Colonic mucosa (tissue), 4 donors: Measurements from ENCODE around the gene TATDN3. TPM values are rescaled to one million over a fixed set of nuclear protein-coding genes. Genes with fewer than 3 reads are reported as not detected.
"Not testable (repeated sequence)": the region's sequence is repeated elsewhere in the genome, so short reads cannot be mapped to it uniquely, and the experiment has no call there.

ENCODE experiments used
- DNase-seq: peaks from one replicate; pipeline ENCODE4 v3.0.0-alpha.2; 2020
- H3K27ac ChIP-seq: fragments of 200-600 bp; one replicate; pipeline ENCODE4 v1.8.0; 2021
- H3K27me3 ChIP-seq: fragments of 200-600 bp; one replicate; pipeline ENCODE4 v1.8.0; 2021
- H3K36me3 ChIP-seq: fragments of 200-600 bp; one replicate; pipeline ENCODE4 v1.8.0; 2021
- H3K4me1 ChIP-seq: fragments of 200-600 bp; one replicate; pipeline ENCODE4 v1.8.0; 2021; ENCODE audit warnings: mild to moderate bottlenecking
- H3K4me3 ChIP-seq: fragments of 200-600 bp; one replicate; pipeline ENCODE4 v1.8.0; 2021
- H3K9ac ChIP-seq, 2 donors: one replicate each; pipeline ENCODE4 v1.7.0; 2013; ENCODE audit warnings: control low read depth in 2 of 2, low read depth in 2 of 2, low read length in 2 of 2
- H3K9me3 ChIP-seq: fragments of 200-600 bp; one replicate; pipeline ENCODE4 v1.8.0; 2021
- intact Hi-C: fragments of 100-400 bp; cut with DNase I; formaldehyde crosslinking; loops from one replicate; pipeline ENCODE4 v1.14.1; 2022
- total RNA-seq, 2 donors: library from RNA; stranded (reverse); fragmentation: NEBNext Ultra II Directional in 1 of 2; extraction: Animal tissue kit (Norgen Biotek cat#: 25700) in 1 of 2; gene quantifications; one replicate each; pipeline ENCODE4 v1.2.1, GENCODE V29; 2021
- TF ChIP-seq, protein P1 (sequence below): fragments of 200-600 bp; IDR thresholded peaks from one replicate; pipeline ENCODE4 v1.8.0; 2022; ENCODE audit warnings: antibody characterized with exemption, mild to moderate bottlenecking
- donor health status: healthy.
- donor health status: DM: no; HTN: no; CAD: no.
- donor health status: DM: no; HTN: no; CAD: no.

TATDN3 gene
- total RNA-seq, 2 donors from 2014 or later: 8.6 to 9.5 TPM

DNA sequence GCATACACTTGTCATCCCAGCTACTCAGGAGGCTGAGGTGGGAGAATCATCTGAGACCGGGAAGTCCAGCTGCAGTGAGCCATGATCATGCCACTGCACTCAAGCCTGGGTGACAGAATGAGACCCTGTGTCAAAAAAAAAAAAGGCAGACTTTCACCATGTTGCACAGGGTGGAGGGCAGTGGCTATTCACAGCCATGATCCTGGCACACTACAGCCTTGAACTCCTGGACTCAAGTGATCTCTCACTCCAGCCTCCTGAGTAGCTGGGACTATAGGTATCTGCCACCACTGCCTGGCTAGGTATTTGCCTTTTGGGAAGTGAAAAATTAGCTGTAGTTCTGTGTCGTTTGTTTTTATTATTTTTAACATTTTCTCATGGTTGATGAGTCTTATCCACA is 36.7 kb downstream of the TATDN3 start:
- intact Hi-C loops: no loop called here
- peaks cover 4% of the 10 kb centered on the region for H3K4me1 ChIP-seq
- H3K4me3 ChIP-seq: no peak overlapping the region
- H3K9me3 ChIP-seq: no peaks in the 10 kb centered on the region
- H3K36me3 ChIP-seq: no peaks in the 10 kb centered on the region
- no peaks in the 10 kb centered on the region for H3K27me3 ChIP-seq
- DNase-seq: no peak
- no peak overlapping the region for H3K9ac ChIP-seq
- peak overlapping the region; percentile 27 for H3K27ac ChIP-seq
- TF ChIP-seq, protein P1, sequence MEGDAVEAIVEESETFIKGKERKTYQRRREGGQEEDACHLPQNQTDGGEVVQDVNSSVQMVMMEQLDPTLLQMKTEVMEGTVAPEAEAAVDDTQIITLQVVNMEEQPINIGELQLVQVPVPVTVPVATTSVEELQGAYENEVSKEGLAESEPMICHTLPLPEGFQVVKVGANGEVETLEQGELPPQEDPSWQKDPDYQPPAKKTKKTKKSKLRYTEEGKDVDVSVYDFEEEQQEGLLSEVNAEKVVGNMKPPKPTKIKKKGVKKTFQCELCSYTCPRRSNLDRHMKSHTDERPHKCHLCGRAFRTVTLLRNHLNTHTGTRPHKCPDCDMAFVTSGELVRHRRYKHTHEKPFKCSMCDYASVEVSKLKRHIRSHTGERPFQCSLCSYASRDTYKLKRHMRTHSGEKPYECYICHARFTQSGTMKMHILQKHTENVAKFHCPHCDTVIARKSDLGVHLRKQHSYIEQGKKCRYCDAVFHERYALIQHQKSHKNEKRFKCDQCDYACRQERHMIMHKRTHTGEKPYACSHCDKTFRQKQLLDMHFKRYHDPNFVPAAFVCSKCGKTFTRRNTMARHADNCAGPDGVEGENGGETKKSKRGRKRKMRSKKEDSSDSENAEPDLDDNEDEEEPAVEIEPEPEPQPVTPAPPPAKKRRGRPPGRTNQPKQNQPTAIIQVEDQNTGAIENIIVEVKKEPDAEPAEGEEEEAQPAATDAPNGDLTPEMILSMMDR: no peak

DNA sequence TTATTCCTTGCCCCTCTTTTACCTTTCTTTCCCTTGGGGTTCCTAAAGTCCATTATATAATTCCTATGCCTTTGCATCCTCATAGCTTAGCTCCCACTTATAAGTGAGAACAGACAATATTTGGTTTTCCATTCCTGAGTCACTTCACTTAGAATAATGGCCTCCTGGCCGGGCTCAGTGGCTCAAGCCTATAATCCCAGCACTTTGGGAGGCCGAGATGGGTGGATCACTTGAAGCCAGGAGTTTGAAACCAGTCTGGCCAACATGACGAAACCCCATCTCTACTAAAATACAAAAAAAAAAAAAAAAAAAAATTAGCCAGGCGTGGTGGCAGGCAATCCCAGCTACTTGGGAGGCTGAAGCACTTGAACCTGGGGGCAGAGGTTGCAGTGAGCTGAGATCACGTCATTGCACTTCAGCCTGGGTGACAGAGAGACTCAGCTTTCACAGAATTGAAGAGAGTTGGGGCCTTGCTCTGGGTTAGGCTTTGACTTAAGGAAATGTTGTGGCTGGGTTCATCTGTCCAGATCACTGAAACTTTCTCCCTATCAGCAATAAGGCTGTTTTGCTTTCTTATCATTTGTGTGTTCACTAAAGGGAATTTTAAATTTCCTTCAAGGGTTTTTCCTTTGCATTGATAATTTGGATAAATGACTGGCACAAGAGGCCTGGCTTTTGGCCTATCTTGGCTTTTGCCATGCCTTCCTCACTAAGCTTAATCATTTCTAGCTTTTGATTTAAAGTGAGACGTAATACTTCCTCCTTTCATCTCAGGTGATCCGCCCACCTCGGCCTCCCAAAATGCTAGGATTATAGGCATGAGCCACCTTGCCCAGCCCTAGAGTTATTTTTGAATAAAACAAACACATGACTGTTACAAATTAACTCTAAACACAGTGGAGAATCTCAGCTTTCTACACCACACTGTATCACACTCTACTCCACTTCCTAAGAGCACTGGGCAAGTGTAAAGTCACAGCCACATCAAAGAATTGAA is 41.8 kb downstream of the TATDN3 start:
- H3K9ac ChIP-seq, H3K4me3 ChIP-seq, H3K27me3 ChIP-seq, H3K9me3 ChIP-seq, H3K4me1 ChIP-seq, H3K36me3 ChIP-seq, intact Hi-C loops: not testable (repeated sequence)
- H3K27ac ChIP-seq: peak overlapping the region; percentile 65
- peak; percentile 74 for DNase-seq

DNA sequence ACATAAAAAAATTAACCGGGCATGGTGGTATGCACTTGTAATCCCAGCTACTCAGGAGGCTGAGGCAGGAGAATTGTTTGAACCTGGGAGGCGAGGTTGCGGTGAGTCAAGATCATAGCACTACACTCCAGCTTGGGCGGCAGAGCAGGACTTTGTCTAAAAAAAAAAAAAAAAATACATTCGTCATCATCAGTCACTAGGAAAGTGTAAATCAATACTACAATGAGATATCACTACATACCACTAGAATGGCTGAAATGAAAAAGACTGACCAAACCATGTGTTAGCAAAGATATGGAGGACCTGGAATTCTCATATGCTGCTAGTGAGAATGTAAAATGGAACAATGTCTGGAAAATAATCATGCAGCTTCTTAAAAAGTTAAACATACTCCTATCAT is 46.5 kb downstream of the TATDN3 start:
- H3K9ac ChIP-seq: no peak overlapping the region
- no peaks in the 10 kb centered on the region for H3K4me1 ChIP-seq
- no peaks in the 10 kb centered on the region for H3K9me3 ChIP-seq
- H3K4me3 ChIP-seq: no peak overlapping the region
- intact Hi-C loops: no loop called here
- H3K36me3 ChIP-seq: no peaks in the 10 kb centered on the region
- no peak overlapping the region for H3K27ac ChIP-seq
- H3K27me3 ChIP-seq: no peaks in the 10 kb centered on the region
- DNase-seq: no peak
- TF ChIP-seq, protein P1: no peak

DNA sequence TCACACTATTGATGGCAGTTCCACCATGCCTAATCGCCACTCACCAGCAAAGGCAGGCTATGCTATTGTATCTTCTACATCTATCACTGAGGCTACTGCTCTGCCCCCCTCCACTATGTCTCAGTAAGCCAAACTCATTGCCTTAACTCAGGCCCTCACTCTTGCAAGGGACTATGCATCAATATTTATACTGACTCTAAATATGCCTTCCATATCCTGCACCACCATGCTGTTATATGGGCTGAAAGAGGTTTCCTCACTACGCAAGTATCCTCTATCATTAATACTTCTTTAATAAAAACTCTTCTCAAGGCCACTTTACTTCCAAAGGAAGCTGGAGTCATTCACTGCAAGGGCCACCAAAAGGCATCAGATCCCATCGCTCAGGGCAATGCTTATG is 52.8 kb downstream of the TATDN3 start:
- H3K36me3 ChIP-seq, H3K4me1 ChIP-seq, intact Hi-C loops, DNase-seq, H3K27me3 ChIP-seq, H3K9me3 ChIP-seq, H3K4me3 ChIP-seq, H3K27ac ChIP-seq, H3K9ac ChIP-seq: not testable (repeated sequence)

DNA sequence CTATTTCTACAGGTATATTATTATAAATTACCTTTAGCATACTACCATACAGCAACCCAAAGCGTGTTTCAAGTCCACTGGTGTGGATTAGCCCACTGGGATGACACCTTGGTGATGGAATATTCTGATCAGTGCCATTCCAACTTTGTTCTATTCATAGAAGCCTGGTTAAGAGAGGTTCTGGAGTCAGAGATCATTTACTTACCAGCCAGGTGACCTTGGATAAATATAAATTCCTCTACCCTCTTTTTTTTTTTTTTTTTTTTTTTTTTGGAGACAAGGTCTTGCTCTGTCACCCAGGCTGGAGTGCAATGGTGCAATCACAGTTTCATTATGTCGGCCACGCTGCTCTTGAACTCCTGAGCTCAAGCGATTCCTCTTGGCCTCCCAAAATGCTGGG is 55.9 kb downstream of the TATDN3 start, which contains the start of gene SPATA45:
Gene SPATA45 (minus strand): TSS at position 101 of the 400 bp plus-strand sequence. CDS start 11,500 bp downstream, outside the sequence.
- no peak within 1 kb of the TSS for H3K4me3 ChIP-seq
- no peaks in the 10 kb centered on the region for H3K9me3 ChIP-seq
- no peaks in the 10 kb centered on the region for H3K27me3 ChIP-seq
- no peaks in the 10 kb centered on the region for H3K36me3 ChIP-seq
- H3K9ac ChIP-seq: no peak within 1 kb of the TSS
- intact Hi-C loops: no loop called here
- H3K27ac ChIP-seq: no peak within 1 kb of the TSS
- DNase-seq: no peak
- TF ChIP-seq, protein P1: no peak
- no peaks in the 10 kb centered on the region for H3K4me1 ChIP-seq

DNA sequence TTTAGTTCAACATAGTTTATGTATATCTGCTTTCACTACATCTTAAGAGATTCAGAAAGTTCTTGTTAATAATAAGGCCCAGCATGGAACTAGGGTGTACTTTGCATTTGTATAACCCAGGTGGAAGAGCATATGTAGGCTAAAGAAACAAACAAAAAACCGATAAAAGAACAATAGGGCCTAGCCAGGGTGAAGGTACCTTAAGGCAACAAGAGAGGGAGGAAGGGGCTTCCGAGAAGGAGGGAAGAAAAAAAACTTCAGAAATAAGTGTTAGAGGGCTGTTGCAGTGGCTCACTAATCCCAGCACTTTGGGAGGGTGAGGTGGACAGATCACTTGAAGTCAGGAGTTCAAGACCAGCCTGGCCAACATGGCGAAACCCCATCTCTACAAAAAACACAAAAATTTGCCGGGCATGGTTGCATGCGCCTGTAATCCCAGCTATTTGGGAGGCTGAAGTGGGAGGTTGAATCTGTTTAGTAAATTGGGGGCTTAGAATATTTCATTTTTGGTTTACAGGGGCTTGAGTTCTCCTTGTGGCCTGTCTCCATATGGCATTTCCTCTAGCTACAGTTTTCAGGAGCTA is 60.5 kb downstream of the TATDN3 start:
- no peaks in the 10 kb centered on the region for H3K9me3 ChIP-seq
- H3K4me3 ChIP-seq: no peak overlapping the region
- intact Hi-C loops: no loop called here
- DNase-seq: no peak
- H3K4me1 ChIP-seq: peaks cover 5% of the 10 kb centered on the region
- no peaks in the 10 kb centered on the region for H3K27me3 ChIP-seq
- no peak overlapping the region for H3K9ac ChIP-seq
- H3K27ac ChIP-seq: no peak overlapping the region
- H3K36me3 ChIP-seq: no peaks in the 10 kb centered on the region
- TF ChIP-seq, protein P1: no peak
